HepG2 (cell line): ENCODE data around the gene ATP5MG. TPM values are rescaled to one million over a fixed set of nuclear protein-coding genes. Genes with fewer than 3 reads are reported as not detected.

ENCODE experiments used
- FOXM1 ChIP-seq: sonication (generic); formaldehyde crosslinking; IDR thresholded peaks from 2 replicates; pipeline ENCODE4 v1.5.0; 2020; ENCODE audit warnings: missing genetic modification reagents
- GTF2F1 ChIP-seq: fragments of 150-350 bp; IDR thresholded peaks from 2 replicates; pipeline ENCODE4 v1.6.1; 2014; ENCODE audit warnings: low read length
- HOXD1 ChIP-seq: sonication (generic); formaldehyde crosslinking; IDR thresholded peaks from 2 replicates; pipeline ENCODE4 v1.5.0; 2020; ENCODE audit warnings: missing genetic modification reagents
- MAF1 ChIP-seq: sonication (generic); formaldehyde crosslinking; IDR thresholded peaks from 2 replicates; pipeline ENCODE4 v1.5.0; 2020; ENCODE audit warnings: missing genetic modification reagents, borderline replicate concordance
- MED1 ChIP-seq: sonication (generic); formaldehyde crosslinking; IDR thresholded peaks from 2 replicates; pipeline ENCODE4 v1.4.0; 2020; ENCODE audit warnings: missing genetic modification reagents
- NFKB2 ChIP-seq: sonication (generic); formaldehyde crosslinking; IDR thresholded peaks from 2 replicates; pipeline ENCODE4 v1.4.0; 2020; ENCODE audit warnings: missing genetic modification reagents, borderline replicate concordance
- SAFB2 ChIP-seq: sonication (generic); formaldehyde crosslinking; IDR thresholded peaks from 2 replicates; pipeline ENCODE4 v1.5.1; 2020; ENCODE audit warnings: missing genetic modification reagents, low read depth, mild to moderate bottlenecking, borderline replicate concordance
- SP4 ChIP-seq: sonication (generic); formaldehyde crosslinking; IDR thresholded peaks from 2 replicates; pipeline ENCODE4 v1.8.1; 2023; ENCODE audit warnings: mild to moderate bottlenecking, missing genetic modification reagents
- SP5 ChIP-seq: IDR thresholded peaks from 2 replicates; pipeline ENCODE4 v1.6.1; 2016; ENCODE audit warnings: low read depth, borderline replicate concordance
- XBP1 ChIP-seq: sonication (generic); formaldehyde crosslinking; IDR thresholded peaks from 2 replicates; pipeline ENCODE4 v1.5.0; 2020; ENCODE audit warnings: missing genetic modification reagents
- YEATS2 ChIP-seq: sonication (generic); formaldehyde crosslinking; IDR thresholded peaks from 2 replicates; pipeline ENCODE4 v1.4.0; 2020; ENCODE audit warnings: missing genetic modification reagents, borderline replicate concordance
- ZKSCAN1 ChIP-seq: fragments of 150-350 bp; IDR thresholded peaks from 2 replicates; pipeline ENCODE4 v1.6.1; 2014; ENCODE audit warnings: low read length
- ZMAT3 ChIP-seq: sonication (generic); formaldehyde crosslinking; conservative IDR thresholded peaks from 2 replicates; pipeline ENCODE4 v1.7.0; 2021; ENCODE audit warnings: missing genetic modification reagents
- ZNF160 ChIP-seq: sonication (generic); formaldehyde crosslinking; IDR thresholded peaks from 2 replicates; pipeline ENCODE4 v1.8.0; 2022; ENCODE audit warnings: mild to moderate bottlenecking, inconsistent platforms, missing genetic modification reagents
- ZNF251 ChIP-seq: sonication (generic); formaldehyde crosslinking; IDR thresholded peaks from 2 replicates; pipeline ENCODE4 v1.9.0; 2021; ENCODE audit warnings: mild to moderate bottlenecking, missing genetic modification reagents
- ZNF264 ChIP-seq: sonication (generic); formaldehyde crosslinking; IDR thresholded peaks from 2 replicates; pipeline ENCODE4 v1.4.0; 2020; ENCODE audit warnings: missing genetic modification reagents
- ZNF589 ChIP-seq: sonication (generic); formaldehyde crosslinking; conservative IDR thresholded peaks from 2 replicates; pipeline ENCODE4 v1.8.0; 2022; ENCODE audit warnings: mild to moderate bottlenecking, moderate library complexity, missing genetic modification reagents
- ZNF724P ChIP-seq: sonication (generic); formaldehyde crosslinking; IDR thresholded peaks from 2 replicates; pipeline ENCODE4 v1.8.0; 2022; ENCODE audit warnings: missing genetic modification reagents, borderline replicate concordance
- polyA plus RNA-seq, 8 experiments: library from polyadenylated mRNA; depleted of rRNA in 3 of 8; stranded (reverse) in 7 of 8; unstranded in 1 of 8; fragments of >200 nt; fragmentation: Illumina TruSeq in 4 of 8; extraction: Trizol in 4 of 8; gene quantifications; 2 replicates each; pipeline versions ENCODE4 v1.2.1 to v1.2.3, GENCODE V29; 2011 to 2016; ENCODE audit warnings: low read depth in 4 of 8, missing spikeins in 1 of 8, mixed read lengths in 1 of 8; ENCODE audit not compliant: insufficient read depth in 1 of 8
- total RNA-seq, 5 experiments: library from RNA; depleted of rRNA; stranded (reverse); fragments of >200 nt; fragmentation: Illumina TruSeq; extraction: Trizol; gene quantifications; 2 replicates each; pipeline ENCODE4 v1.2.3, GENCODE V29; 2016; ENCODE audit warnings: low read depth in 1 of 5
- TF ChIP-seq, protein P1 (sequence below): sonication (generic); formaldehyde crosslinking; IDR thresholded peaks from 2 replicates; pipeline ENCODE4 v1.4.0; 2020; ENCODE audit warnings: missing genetic modification reagents
- TF ChIP-seq, protein P2 (sequence below): sonication (generic); formaldehyde crosslinking; IDR thresholded peaks from 2 replicates; pipeline ENCODE4 v1.4.0; 2020; ENCODE audit warnings: missing genetic modification reagents
- TF ChIP-seq, protein P3 (sequence below): sonication (generic); formaldehyde crosslinking; IDR thresholded peaks from 2 replicates; pipeline ENCODE4 v1.4.0; 2020; ENCODE audit warnings: missing genetic modification reagents
- TF ChIP-seq, protein P4 (sequence below): sonication (generic); formaldehyde crosslinking; IDR thresholded peaks from 2 replicates; pipeline ENCODE4 v1.5.0; 2020; ENCODE audit warnings: mild to moderate bottlenecking, missing genetic modification reagents
- TF ChIP-seq, protein P5 (sequence below): IDR thresholded peaks from 2 replicates; pipeline ENCODE4 v1.6.1; 2018; ENCODE audit warnings: missing genetic modification reagents, mild to moderate bottlenecking, missing compliant biosample characterization

ATP5MG gene
- total and polyA plus RNA-seq, 2 of the 13 experiments (the other 11 are each of a cell fraction or from before 2014, with no cell fraction given), result 260 to 320 TPM

DNA sequence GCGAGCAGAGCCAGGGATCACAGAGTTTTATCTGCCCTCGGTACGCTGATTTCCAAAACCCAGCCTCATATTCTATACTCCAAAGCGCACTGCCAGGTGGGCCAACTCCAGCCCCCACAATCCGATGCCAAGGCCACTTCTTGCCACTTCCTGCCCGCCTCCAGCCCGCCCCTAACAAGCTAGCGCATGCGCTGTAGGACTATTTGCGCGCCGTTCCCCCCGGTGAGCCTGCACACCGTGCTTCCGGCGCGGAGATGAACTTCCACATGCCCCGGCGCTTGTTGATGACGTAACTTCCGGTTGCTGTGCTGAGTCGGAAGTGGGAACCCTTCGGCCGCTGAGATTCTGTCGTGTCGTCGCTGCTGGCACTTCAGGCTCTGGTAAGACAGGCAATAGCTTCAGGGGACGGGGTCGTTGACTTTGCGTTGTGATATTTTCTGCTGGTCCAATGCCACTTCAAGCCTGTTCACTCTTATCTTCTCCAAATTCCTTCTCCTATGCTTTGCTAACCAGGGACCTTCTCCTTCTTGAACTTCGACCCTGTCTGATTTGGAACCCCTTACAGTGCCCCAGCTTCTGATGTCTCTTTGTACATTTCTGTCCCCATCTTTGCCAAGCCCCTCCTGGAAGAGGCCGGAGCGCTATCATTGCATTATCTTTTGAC is 42.0 kb upstream of the ATP5MG start, which contains the start of gene UBE4A (continued):
- TF ChIP-seq, protein P1, sequence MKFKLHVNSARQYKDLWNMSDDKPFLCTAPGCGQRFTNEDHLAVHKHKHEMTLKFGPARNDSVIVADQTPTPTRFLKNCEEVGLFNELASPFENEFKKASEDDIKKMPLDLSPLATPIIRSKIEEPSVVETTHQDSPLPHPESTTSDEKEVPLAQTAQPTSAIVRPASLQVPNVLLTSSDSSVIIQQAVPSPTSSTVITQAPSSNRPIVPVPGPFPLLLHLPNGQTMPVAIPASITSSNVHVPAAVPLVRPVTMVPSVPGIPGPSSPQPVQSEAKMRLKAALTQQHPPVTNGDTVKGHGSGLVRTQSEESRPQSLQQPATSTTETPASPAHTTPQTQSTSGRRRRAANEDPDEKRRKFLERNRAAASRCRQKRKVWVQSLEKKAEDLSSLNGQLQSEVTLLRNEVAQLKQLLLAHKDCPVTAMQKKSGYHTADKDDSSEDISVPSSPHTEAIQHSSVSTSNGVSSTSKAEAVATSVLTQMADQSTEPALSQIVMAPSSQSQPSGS (CRISPR knock-in tag), result peak; percentile 95
- peak; percentile 96 for TF ChIP-seq YEATS2 (CRISPR knock-in tag)
- peak; percentile 21; the same call in 1 of the 2 replicates for TF ChIP-seq SAFB2 (CRISPR knock-in tag)
- TF ChIP-seq ZNF251 (CRISPR knock-in tag), result no peak
- TF ChIP-seq ZKSCAN1, result no peak
- TF ChIP-seq SP5, result peak; percentile 39; the same call in 1 of the 2 replicates
- TF ChIP-seq, protein P2, sequence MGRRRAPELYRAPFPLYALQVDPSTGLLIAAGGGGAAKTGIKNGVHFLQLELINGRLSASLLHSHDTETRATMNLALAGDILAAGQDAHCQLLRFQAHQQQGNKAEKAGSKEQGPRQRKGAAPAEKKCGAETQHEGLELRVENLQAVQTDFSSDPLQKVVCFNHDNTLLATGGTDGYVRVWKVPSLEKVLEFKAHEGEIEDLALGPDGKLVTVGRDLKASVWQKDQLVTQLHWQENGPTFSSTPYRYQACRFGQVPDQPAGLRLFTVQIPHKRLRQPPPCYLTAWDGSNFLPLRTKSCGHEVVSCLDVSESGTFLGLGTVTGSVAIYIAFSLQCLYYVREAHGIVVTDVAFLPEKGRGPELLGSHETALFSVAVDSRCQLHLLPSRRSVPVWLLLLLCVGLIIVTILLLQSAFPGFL (CRISPR knock-in tag), result no peak
- 0 out of 2 replicates have a peak, but pooled peaks have one; percentile 29 for TF ChIP-seq ZNF160 (CRISPR knock-in tag)
- TF ChIP-seq ZMAT3 (CRISPR knock-in tag), result peak; percentile 70; the same call in 1 of the 2 replicates
- TF ChIP-seq GTF2F1, result no peak
- TF ChIP-seq, protein P3, sequence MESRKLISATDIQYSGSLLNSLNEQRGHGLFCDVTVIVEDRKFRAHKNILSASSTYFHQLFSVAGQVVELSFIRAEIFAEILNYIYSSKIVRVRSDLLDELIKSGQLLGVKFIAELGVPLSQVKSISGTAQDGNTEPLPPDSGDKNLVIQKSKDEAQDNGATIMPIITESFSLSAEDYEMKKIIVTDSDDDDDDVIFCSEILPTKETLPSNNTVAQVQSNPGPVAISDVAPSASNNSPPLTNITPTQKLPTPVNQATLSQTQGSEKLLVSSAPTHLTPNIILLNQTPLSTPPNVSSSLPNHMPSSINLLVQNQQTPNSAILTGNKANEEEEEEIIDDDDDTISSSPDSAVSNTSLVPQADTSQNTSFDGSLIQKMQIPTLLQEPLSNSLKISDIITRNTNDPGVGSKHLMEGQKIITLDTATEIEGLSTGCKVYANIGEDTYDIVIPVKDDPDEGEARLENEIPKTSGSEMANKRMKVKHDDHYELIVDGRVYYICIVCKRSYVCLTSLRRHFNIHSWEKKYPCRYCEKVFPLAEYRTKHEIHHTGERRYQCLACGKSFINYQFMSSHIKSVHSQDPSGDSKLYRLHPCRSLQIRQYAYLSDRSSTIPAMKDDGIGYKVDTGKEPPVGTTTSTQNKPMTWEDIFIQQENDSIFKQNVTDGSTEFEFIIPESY, result 0 out of 2 replicates have a peak, but pooled peaks have one; percentile 29
- no peak for TF ChIP-seq XBP1
- TF ChIP-seq ZNF589, result no peak
- TF ChIP-seq, protein P4, sequence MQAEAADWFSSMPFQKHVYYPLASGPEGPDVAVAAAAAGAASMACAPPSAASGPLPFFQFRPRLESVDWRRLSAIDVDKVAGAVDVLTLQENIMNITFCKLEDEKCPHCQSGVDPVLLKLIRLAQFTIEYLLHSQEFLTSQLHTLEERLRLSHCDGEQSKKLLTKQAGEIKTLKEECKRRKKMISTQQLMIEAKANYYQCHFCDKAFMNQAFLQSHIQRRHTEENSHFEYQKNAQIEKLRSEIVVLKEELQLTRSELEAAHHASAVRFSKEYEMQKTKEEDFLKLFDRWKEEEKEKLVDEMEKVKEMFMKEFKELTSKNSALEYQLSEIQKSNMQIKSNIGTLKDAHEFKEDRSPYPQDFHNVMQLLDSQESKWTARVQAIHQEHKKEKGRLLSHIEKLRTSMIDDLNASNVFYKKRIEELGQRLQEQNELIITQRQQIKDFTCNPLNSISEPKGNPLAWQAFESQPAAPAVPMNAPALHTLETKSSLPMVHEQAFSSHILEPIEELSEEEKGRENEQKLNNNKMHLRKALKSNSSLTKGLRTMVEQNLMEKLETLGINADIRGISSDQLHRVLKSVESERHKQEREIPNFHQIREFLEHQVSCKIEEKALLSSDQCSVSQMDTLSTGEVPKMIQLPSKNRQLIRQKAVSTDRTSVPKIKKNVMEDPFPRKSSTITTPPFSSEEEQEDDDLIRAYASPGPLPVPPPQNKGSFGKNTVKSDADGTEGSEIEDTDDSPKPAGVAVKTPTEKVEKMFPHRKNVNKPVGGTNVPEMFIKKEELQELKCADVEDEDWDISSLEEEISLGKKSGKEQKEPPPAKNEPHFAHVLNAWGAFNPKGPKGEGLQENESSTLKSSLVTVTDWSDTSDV, result no peak
- no peak for TF ChIP-seq HOXD1 (CRISPR knock-in tag)
- no peak for TF ChIP-seq FOXM1
- TF ChIP-seq, protein P5, sequence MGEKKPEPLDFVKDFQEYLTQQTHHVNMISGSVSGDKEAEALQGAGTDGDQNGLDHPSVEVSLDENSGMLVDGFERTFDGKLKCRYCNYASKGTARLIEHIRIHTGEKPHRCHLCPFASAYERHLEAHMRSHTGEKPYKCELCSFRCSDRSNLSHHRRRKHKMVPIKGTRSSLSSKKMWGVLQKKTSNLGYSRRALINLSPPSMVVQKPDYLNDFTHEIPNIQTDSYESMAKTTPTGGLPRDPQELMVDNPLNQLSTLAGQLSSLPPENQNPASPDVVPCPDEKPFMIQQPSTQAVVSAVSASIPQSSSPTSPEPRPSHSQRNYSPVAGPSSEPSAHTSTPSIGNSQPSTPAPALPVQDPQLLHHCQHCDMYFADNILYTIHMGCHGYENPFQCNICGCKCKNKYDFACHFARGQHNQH (CRISPR knock-in tag), result peak; percentile 81
- peak; percentile 67 for TF ChIP-seq MED1
- peak; percentile 84; the same call in 1 of the 2 replicates for TF ChIP-seq NFKB2 (CRISPR knock-in tag)
- TF ChIP-seq ZNF264 (CRISPR knock-in tag), result peak; percentile 80; the same call in 1 of the 2 replicates
- peak; percentile 66; the same call in 1 of the 2 replicates for TF ChIP-seq SP4
- no peak for TF ChIP-seq ZNF724P (CRISPR knock-in tag)
- no peak for TF ChIP-seq MAF1
